ENCODE results near the gene SLC8A3. TPM values are rescaled to one million over a fixed set of nuclear protein-coding genes. Genes with fewer than 3 reads are reported as not detected.

SLC8A3 gene
- total and polyA plus RNA-seq, 2 experiments from 2014 or later = not detected

DNA sequence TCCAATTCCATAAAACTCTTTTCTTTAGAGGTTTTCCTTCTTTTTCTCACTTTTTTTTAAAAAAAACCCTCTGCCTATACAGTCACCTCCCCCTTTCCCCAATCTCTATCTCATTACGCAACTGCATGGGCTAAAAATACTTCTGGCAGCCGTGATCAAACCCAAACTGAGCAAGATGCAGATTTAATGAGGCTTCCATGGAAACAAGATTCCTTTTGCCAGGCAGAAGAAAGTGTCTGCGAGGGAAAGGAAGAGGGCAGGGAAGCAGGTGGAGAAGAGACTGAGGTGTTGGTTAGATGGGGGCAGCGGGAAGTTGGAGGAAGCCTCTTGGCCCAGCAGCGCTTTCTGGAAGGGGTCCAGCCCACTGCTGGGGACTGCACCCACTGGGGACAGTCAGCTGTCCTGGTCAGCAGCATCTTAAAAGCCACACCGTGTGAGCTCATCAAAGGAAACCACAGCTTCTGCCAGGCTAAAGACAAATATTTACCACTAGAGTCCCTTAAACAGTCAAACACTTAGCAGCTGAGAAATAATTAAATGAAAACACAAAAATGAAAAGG is 90.4 kb downstream of the SLC8A3 start:
- no peak for TF ChIP-seq EZH2phosphoT487 (IDR thresholded peaks at IDR 0.05; ENCODE audit: insufficient read depth, low read depth)
- in situ Hi-C loops (cut with MboI) = no loop called here
- 1 to 2% methylated on average over 6 of the region's 6 CpGs for WGBS, 2 experiments (ENCODE audit: low coverage in 1 of 2, low lambda C conversion rate in 2 of 2, missing lambda C conversion rate in 2 of 2)
- Histone ChIP-seq H3K9me2 (ENCODE audit: insufficient read depth) (no peaks in the 10 kb centered on the region), H3K36me3 (ENCODE audit: low read depth) (no peaks in the 10 kb centered on the region), H3K9ac (no peak overlapping the region), H3K27me3 (replicated peaks; ENCODE audit: insufficient read depth) (peaks cover 4% of the 10 kb centered on the region; the same call in 1 of the 2 replicates), H3K27ac (no peak overlapping the region), H3K4me3 (no peak overlapping the region), H3K9me3 (ENCODE audit: low read depth) (no peaks in the 10 kb centered on the region), H2AFZ (no peak overlapping the region), H4K20me1 (ENCODE audit: insufficient read depth) (no peaks in the 10 kb centered on the region), H3K4me1 (ENCODE audit: insufficient read depth) (no peaks in the 10 kb centered on the region), H3K79me2 (ENCODE audit: insufficient read depth) (no peaks in the 10 kb centered on the region), H3K4me2 (ENCODE audit: unreplicated experiment) (no peak overlapping the region), H3F3A (ENCODE audit: insufficient read depth) (no peaks in the 10 kb centered on the region)
- DNase-seq = peak; percentile 10

DNA sequence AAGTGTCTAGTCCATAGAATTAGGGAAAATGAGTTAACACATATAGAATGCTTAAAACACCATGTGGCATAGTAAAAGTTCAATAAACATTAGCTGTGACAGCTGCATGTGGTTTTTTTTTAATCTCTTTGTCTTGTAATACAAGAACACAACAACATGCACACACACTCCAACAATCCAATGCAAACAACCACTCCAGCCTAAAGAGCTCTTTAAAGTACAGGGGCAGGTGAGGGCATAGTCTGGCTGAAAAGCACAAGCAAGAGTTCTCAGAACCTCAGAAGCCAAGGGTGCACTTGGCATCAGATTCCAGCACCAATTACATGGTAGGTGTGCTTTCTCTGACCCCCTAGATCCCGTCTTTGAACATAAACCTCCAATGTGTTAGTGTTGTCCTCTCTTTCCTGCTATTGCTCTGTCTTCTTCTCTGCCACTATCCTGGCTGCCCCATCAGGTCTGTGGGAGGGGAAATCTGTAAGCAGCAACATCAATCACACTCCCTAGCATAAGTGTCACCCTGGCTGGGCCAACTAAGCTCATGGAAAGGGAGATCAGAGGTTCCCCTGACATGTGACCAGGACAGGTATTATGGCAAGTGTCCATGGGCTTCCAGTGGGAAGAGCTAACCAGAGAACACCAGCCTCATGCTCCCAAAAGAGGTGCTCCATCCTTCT is 91.0 kb downstream of the SLC8A3 start:
- WGBS, 2 experiments (ENCODE audit: low coverage in 1 of 2, low lambda C conversion rate in 2 of 2, missing lambda C conversion rate in 2 of 2) = 0% methylated on average over 1 of the region's 1 CpG
- H3F3A ChIP-seq (ENCODE audit: insufficient read depth) = no peaks in the 10 kb centered on the region
- H3K9ac ChIP-seq = no peak overlapping the region
- no peaks in the 10 kb centered on the region for H3K79me2 ChIP-seq (ENCODE audit: insufficient read depth)
- H3K36me3 ChIP-seq (ENCODE audit: low read depth) = no peaks in the 10 kb centered on the region
- TF ChIP-seq EZH2 (IDR thresholded peaks at IDR 0.05; ENCODE audit: insufficient read depth, poor library complexity, severe bottlenecking) (no peak), EZH2phosphoT487 (IDR thresholded peaks at IDR 0.05; ENCODE audit: insufficient read depth, low read depth) (no peak)
- H3K4me1 ChIP-seq (ENCODE audit: insufficient read depth) = no peaks in the 10 kb centered on the region
- no peak overlapping the region for H3K27ac ChIP-seq
- H3K27me3 ChIP-seq (replicated peaks; ENCODE audit: insufficient read depth) = peaks cover 3% of the 10 kb centered on the region; the same call in 1 of the 2 replicates
- no peaks in the 10 kb centered on the region for H3K9me3 ChIP-seq (ENCODE audit: low read depth)
- H3K4me2 ChIP-seq (ENCODE audit: unreplicated experiment) = no peak overlapping the region
- H2AFZ ChIP-seq = no peak overlapping the region
- in situ Hi-C loops (cut with MboI) = no loop called here
- DNase-seq = no peak
- no peak overlapping the region for H3K4me3 ChIP-seq
- no peaks in the 10 kb centered on the region for H4K20me1 ChIP-seq (ENCODE audit: insufficient read depth)
- no peaks in the 10 kb centered on the region for H3K9me2 ChIP-seq (ENCODE audit: insufficient read depth)

GRCh38 chr14:70096866-70097265 is 91.9 kb downstream of the SLC8A3 start:
- Histone ChIP-seq H3K27ac (no peak overlapping the region), H3K9me2 (ENCODE audit: insufficient read depth) (no peaks in the 10 kb centered on the region), H3F3A (ENCODE audit: insufficient read depth) (no peaks in the 10 kb centered on the region), H3K9ac (no peak overlapping the region), H3K36me3 (ENCODE audit: low read depth) (no peaks in the 10 kb centered on the region), H3K4me2 (ENCODE audit: unreplicated experiment) (no peak overlapping the region), H4K20me1 (ENCODE audit: insufficient read depth) (no peaks in the 10 kb centered on the region), H3K79me2 (ENCODE audit: insufficient read depth) (no peaks in the 10 kb centered on the region), H3K4me1 (ENCODE audit: insufficient read depth) (no peaks in the 10 kb centered on the region), H3K4me3 (no peak overlapping the region), H3K27me3 (replicated peaks; ENCODE audit: insufficient read depth) (peaks cover 3% of the 10 kb centered on the region; the same call in 1 of the 2 replicates), H2AFZ (no peak overlapping the region), H3K9me3 (ENCODE audit: low read depth) (no peaks in the 10 kb centered on the region)
- peak; percentile 45 for DNase-seq
- no peak for TF ChIP-seq EZH2phosphoT487 (IDR thresholded peaks at IDR 0.05; ENCODE audit: insufficient read depth, low read depth)
- no peak for TF ChIP-seq EZH2 (IDR thresholded peaks at IDR 0.05; ENCODE audit: insufficient read depth, poor library complexity, severe bottlenecking)
- in situ Hi-C loops (cut with MboI) = no loop called here
- 6 to 13% methylated on average over 4 of the region's 4 CpGs for WGBS, 2 experiments (ENCODE audit: low coverage in 1 of 2, low lambda C conversion rate in 2 of 2, missing lambda C conversion rate in 2 of 2)

DNA sequence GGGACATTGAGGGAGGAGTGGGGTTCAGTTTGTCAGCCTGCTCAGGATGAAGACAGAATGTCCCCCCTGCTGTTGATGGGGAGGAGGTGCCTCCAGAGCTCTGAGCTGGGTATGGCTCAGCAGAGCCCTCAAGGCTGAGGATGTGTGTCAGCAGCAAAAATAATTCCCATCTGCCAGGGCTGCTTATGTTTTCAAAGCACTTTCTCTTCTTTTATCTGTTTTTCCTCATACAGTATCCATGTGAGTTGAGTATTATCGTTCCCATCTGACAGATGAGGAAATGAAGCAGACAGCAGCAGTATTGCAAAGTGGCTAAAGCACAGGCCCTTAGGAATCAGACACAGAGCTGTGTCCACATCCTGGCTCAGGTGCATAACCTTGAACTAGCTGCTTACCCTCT is 94.1 kb downstream of the SLC8A3 start:
- H2AFZ ChIP-seq = no peak overlapping the region
- WGBS, 2 experiments (ENCODE audit: low coverage in 1 of 2, low lambda C conversion rate in 2 of 2, missing lambda C conversion rate in 2 of 2) = 0% methylated on average over 1 of the region's 1 CpG
- no peaks in the 10 kb centered on the region for H4K20me1 ChIP-seq (ENCODE audit: insufficient read depth)
- H3K36me3 ChIP-seq (ENCODE audit: low read depth) = no peaks in the 10 kb centered on the region
- H3K4me2 ChIP-seq (ENCODE audit: unreplicated experiment) = no peak overlapping the region
- no peaks in the 10 kb centered on the region for H3K4me1 ChIP-seq (ENCODE audit: insufficient read depth)
- H3K9ac ChIP-seq = no peak overlapping the region
- no peaks in the 10 kb centered on the region for H3K79me2 ChIP-seq (ENCODE audit: insufficient read depth)
- peaks cover 3% of the 10 kb centered on the region; the same call in 1 of the 2 replicates for H3K27me3 ChIP-seq (replicated peaks; ENCODE audit: insufficient read depth)
- TF ChIP-seq EZH2phosphoT487 (IDR thresholded peaks at IDR 0.05; ENCODE audit: insufficient read depth, low read depth) (no peak), EZH2 (IDR thresholded peaks at IDR 0.05; ENCODE audit: insufficient read depth, poor library complexity, severe bottlenecking) (no peak)
- H3K9me3 ChIP-seq (ENCODE audit: low read depth) = no peaks in the 10 kb centered on the region
- no peak overlapping the region for H3K27ac ChIP-seq
- in situ Hi-C loops (cut with MboI) = no loop called here
- DNase-seq = no peak
- no peaks in the 10 kb centered on the region for H3K9me2 ChIP-seq (ENCODE audit: insufficient read depth)
- no peaks in the 10 kb centered on the region for H3F3A ChIP-seq (ENCODE audit: insufficient read depth)
- no peak overlapping the region for H3K4me3 ChIP-seq
